Glomerular visceral epithelial cell (primary cell): ENCODE results near the gene BTG3.

Source experiments
- DNase-seq: peaks from one replicate; pipeline ENCODE4 v3.0.0-alpha.2; 2016; ENCODE audit errors: extremely low spot score

BTG3 gene

GRCh38 chr21:17612565-17613241 lies at the start of gene BTG3:
Gene BTG3, minus strand, starts transcription at chr21:17612901. Its CDS starts 3,757 bp downstream, at chr21:17609144.
- peak; percentile 82 for DNase-seq

GRCh38 chr21:17660862-17661261 lies 48.2 kb upstream of the BTG3 start:
- DNase-seq, result no peak

- DNase-seq, result no peak
Measured at GRCh38 chr21:17660452-17660851, 47.8 kb upstream of the BTG3 start.

GRCh38 chr21:17658931-17659330 lies 46.2 kb upstream of the BTG3 start:
- no peak for DNase-seq

- DNase-seq, result no peak
Measured at GRCh38 chr21:17651526-17651925, 38.8 kb upstream of the BTG3 start.

GRCh38 chr21:17650292-17650691 lies 37.6 kb upstream of the BTG3 start:
- no peak for DNase-seq

DNA sequence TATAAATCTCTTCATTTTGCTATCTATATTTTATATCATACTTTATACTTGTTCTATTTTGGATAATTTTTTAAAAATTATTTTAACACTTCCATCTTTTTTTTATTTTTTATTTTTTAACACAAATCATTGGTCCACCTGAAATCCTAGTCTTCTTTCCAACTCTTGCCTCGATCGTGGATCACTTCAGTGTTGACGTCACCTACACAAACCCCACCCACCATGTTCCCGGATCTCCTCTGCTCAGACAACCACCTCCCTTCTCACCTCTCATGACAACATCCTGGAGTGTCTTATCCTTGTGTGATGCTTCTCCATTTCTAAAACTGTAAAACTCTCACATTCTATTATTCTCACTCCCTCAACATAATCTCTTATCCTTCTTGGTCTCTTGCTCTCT lies 34.1 kb upstream of the BTG3 start:
- no peak for DNase-seq

DNA sequence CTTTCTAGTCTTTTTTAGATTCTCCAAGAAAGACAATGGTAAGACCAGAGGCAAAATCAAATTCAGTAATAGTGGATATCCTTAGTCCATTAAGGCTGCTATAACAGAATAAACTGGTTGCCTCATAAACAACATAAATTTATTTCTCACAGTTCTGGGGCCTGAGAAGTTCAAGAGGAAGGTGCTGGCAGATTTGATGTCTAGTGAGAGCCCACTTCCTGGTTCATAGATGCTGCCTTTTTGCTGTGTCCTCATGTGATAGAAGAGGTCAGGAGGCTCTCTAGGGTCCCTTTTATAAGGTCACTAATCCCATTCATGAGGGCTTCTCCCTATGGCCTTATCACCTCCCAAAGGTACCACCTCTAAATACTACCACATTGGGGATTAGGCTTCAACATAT lies 31.5 kb upstream of the BTG3 start:
- no peak for DNase-seq

GRCh38 chr21:17640821-17641220 lies 28.1 kb upstream of the BTG3 start:
- DNase-seq, result no peak

DNA sequence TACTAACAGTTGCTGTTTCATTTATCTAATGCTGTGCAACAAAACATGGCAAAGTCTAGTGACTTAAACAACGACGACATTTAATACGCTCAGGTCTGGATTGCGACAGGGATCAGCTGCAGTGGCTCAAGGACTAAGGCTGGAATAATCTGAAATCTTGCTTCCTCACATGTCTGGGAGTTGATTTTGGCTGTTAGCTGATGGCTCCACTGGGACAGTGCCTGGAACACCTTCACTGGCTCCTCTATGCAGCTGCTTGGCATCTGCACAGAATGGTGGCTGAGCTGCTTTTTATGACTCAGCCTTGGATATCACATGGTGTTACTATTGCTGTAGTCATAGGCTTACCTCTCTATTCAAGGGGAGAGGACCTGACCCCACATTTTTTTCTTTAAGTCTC lies 24.0 kb upstream of the BTG3 start:
- no peak for DNase-seq

GRCh38 chr21:17631195-17631594 lies 18.5 kb upstream of the BTG3 start:
- no peak for DNase-seq

GRCh38 chr21:17622018-17622417 lies 9.3 kb upstream of the BTG3 start:
- no peak for DNase-seq

GRCh38 chr21:17616831-17617230 lies 4.1 kb upstream of the BTG3 start:
- DNase-seq, result no peak

- peak; percentile 5 for DNase-seq
Measured at GRCh38 chr21:17613242-17613676, 558 bp upstream of the BTG3 start.

GRCh38 chr21:17612023-17612564 lies 607 bp downstream of the BTG3 start:
- peak; percentile 34 for DNase-seq

- peak; percentile 85 for DNase-seq
Measured at GRCh38 chr21:17611414-17612022, 1.2 kb downstream of the BTG3 start.

GRCh38 chr21:17610911-17611310 lies 1.8 kb downstream of the BTG3 start:
- DNase-seq, result peak; percentile 7

GRCh38 chr21:17609681-17610080 lies 3.0 kb downstream of the BTG3 start:
- no peak for DNase-seq

DNA sequence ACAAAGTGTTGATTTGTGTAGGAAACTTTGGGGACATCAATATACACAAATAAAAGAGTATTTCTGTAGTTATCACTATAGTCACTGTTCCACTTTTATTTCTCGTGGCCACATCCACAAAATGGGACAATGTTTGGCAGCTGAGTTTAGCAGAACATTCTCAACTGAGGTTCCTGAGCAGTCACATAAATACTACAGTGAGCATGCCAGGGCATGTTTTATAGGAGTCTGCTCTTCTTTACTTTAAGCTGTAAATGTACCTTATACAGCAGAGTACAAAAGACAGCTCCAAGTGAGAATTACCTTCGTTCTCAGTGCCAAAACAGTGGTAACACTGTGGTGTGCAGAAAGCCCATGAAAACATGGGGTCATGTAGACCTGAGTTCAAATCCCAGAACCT lies 5.0 kb downstream of the BTG3 start:
- no peak for DNase-seq

GRCh38 chr21:17602874-17603273 lies 9.8 kb downstream of the BTG3 start:
- DNase-seq, result no peak

DNA sequence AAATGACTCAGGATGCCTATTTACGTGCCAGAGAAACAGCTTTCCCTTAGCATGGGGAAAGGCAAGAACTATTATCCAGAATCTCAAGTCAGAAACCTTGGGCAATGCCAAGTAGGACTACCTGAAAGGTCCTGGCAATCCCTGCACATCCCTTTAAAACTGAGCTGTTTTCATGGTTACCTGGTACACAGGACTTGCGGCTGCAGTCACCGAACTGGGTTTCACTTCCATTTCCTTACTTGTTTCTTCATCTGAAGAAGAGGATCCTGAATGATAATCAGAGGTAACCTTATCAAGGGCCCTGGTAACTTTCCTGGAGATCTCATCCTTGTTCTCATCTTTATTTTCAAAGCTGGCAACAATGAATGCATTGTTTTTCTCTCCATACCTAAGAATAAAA lies 14.3 kb downstream of the BTG3 start:
- no peak for DNase-seq

DNA sequence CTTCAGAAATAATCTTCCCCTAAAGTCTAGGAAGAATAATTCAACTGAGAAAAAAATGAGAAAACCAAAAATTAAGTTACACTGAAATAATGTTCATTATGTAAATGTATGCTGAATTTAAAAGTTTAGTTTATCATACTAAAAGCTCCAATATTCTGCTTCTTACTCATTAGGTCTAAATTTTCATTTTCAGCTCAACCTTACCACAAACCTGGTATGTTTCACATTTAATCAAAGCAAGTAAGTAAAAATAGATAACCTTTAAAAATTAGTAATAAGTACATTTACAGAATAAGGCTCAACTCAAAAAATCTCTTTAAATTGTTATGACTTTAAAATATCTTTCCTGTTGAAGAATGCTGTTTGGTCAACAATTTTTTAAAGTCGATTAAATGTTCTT lies 15.0 kb downstream of the BTG3 start:
- DNase-seq, result no peak

- DNase-seq, result no peak
Measured at GRCh38 chr21:17590430-17590829, 22.3 kb downstream of the BTG3 start.
